Fibroblast of peridontal ligament (primary cell): Measurements from ENCODE around the gene MT1A.

Experiments used
- DNase-seq: peaks from one replicate; pipeline ENCODE4 v3.0.0-alpha.2; 2010; ENCODE audit errors: extremely low read depth

The MT1A gene

DNA sequence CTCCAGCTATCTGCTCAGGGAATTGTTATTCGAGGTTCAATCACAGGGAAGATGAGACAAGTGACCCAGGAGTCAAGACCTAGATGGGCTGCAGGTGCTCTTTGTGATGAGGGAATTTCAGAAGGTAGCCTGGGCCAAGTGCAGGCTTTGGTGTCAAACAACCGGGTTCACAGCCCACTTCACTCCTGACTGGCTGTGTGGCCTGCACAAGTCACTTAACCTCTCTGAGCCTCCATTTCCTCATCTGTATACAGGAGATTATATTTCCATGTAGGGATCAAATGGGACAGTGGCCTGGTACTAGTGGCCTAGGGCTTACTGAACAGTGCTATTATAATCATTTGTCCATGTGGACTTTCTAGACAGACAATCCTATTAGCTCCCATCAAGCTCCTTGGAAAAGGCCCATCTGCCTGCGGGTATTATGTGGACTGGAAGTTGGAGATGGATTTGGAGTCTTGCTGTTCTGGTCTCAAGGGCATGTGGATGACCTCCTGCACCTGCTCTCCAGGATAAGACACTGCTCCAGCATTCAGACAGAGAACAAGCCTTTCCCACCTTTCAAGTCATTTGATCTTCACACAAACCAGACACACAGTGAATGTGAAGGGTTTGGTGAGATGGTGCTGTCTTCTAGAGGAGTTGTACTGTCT lies 40.7 kb downstream of the MT1A start:
- no peak for DNase-seq

DNA sequence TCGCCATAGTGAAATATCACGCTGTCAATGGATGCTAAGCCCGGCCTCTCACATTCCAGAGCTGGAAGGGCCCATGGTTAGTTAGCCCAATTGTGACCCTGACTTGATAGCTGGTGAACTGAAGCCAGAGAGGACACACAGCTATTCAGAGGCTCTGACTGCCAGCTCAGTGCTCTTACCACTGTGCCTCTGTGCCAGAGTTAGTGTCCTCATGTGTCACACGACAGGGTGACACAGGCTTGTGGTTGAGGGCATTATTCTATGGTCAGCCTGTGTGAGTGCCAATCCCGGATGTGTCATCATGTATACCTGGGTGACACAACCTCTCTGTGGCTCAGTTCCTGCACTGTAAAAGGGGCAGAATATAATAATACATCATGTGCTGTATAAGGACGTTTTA lies 41.4 kb downstream of the MT1A start:
- no peak for DNase-seq

- peak; percentile 79 for DNase-seq
Observed at GRCh38 chr16:56681939-56682702, 43.7 kb downstream of the MT1A start, which contains the start of gene MT1X. Gene MT1X (plus strand): TSS chr16:56682470. CDS start chr16:56682541, 71 bp downstream.

DNA sequence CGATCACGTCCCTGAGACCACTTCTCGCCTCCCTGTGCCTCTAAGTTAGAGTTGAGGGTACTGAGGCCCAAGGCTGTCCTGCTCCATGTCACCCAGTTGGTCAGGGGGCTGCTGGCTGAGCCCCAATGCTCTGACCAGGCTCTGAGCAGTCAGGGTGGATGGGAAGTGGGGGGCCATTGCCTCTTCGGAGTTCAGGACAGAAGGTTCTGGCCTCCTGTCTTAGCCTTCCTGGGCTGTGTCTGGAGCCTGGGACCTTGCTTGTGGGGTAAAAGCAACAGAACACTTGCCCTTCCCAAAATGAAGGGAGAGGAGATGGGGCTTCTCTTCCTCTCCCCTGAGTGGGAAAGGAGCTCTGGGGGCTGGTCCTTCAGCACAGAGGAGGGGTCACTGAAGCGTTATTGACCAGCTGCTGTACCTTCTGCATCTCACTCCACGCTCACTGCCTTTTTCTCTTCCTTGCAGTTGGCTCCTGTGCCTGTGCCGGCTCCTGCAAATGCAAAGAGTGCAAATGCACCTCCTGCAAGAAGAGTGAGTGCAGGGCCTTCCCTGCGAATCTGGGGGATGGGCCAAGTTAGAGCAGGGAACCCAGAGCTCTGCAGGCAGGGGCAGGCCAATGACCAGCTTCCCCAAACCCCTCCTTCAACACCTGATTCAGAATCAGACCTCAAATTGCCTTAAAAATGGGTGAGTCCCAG lies 44.4 kb downstream of the MT1A start:
- DNase-seq, result no peak

- DNase-seq, result no peak
Observed at GRCh38 chr16:56683424-56684172, 45.1 kb downstream of the MT1A start.

DNA sequence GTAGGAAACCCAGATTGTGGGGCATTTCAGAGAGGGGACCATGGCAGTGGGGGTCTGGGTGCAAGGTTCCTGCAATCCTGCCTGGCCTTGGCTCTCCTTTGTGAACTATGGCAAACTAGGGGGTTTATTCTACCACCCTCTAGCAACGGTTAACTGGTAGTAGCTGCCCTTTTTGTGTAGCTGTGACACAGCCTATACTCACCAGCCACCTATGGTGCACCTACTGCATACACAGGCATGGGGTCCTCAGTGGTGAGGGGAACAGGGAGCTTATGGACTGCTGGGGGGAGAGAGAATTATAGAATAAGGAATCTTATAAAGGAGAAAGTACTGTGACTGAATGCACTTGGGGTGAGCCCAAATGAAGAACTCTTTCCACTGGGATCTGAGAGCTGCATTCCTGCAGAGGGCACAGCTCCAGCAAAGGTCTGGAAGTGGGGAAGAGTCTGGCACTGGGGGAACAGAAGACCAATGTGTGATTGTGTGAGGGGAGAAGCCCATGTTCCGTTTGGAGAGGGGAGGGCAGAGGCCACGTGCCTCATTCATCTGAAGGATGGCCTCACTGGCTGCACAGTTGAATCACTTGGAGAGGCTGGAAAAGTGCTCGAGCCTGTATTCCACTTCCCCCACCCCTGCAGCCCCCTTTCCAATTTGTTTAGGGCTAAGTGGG lies 45.9 kb downstream of the MT1A start:
- DNase-seq, result no peak

DNA sequence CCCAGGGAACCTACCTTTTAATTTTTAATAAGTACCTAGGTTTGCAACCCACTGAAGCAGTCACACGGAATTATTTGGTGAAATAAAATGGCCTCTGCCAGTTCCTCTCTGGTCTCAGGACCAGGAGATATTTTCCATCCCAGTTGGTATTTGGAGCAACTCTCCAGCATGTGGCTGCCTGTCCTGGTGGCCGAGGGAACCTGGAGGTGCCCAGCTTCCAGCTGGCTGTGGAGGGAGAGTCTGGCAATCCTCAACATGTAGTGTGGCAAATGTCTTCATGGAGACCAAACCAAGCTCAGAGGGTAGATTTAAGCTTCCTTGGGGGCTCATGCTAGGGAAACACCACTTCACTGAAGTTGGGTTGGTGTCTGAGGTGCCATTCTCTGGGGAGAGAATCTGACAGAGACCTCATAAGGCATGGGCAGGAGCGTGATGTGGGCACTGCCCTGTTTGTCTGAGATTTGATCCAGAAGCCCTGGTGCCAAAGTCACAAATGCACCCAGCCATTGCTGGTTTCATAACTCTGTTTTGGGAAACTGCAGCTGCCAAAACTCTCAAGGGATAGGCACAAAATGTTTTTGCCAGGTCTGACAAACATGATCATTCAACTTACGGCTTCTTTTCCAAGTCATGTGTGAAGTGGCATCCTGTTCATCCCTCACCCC lies 46.6 kb downstream of the MT1A start:
- no peak for DNase-seq

DNA sequence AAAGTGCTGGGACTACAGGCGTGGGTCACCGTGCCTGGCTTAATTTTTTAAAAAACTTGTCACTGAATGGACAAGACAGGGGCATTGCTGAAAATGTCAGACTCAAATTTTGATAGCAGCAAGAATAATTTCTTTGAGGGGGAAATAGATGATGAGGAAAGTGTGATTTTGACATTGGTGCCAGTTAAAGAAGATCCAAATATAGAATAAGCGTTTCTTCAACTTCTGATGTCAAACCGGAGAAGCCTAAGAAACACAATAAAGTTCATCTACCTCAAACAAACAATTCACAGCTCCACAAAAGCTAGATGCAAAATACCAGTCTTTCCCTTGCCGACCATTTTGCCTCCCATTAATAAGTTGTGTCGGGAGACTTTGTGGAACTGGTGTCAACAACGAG lies 48.3 kb downstream of the MT1A start:
- DNase-seq, result no peak

DNA sequence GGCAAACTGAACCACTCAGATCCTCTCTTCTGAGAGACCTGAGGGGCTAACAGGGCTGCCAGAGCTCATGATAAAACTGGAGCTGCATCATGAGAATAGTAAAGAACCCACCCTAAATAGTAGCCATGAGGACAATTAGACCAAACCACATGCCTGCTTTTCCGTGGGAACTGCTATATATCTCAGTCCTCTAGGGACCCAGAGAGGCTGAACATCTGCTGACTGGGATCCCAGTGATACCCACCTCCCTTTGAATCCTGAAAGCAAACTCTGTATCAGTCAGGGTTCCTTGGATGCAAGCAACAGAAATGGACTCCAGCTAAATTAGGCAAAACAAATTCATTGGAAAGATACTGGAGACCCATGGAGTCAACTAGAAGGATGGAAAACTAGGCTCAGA lies 50.3 kb downstream of the MT1A start:
- no peak for DNase-seq

DNA sequence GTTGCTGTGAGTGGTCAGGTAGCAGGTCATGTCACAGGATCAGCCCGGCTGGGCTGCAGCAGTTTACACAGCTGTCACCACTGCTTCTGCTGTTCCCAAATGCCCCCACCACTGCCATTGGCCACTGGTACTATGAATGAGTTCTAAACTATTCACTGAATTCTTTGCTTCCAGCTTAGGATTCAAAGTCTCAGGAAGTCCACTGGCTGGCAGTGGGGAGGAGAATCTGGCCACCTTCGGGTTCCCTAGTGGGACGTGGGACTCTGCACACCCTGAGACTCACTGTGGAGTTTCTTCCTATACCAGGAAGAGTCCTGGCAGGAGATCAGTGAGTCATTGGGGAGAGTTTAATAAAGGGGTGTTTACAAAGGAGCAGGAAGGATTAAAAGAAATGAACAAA lies 50.7 kb downstream of the MT1A start:
- no peak for DNase-seq
